GM23248 (cell line): ENCODE data around the gene PFDN1. TPM values are rescaled to one million over a fixed set of nuclear protein-coding genes. Genes with fewer than 3 reads are reported as not detected.

Source experiments
- DNase-seq: peaks from one replicate; pipeline ENCODE4 v3.0.0-alpha.2; 2015
- H2AFZ ChIP-seq: fragments of 200-600 bp; sonication (generic); 2 replicates; pipeline ENCODE4 v1.6.1; 2016; ENCODE audit warnings: antibody characterized with exemption
- H3F3A ChIP-seq: fragments of 200-600 bp; sonication (generic); 2 replicates; pipeline ENCODE4 v1.6.1; 2016; ENCODE audit warnings: mild to moderate bottlenecking, antibody characterized with exemption, mixed run types; ENCODE audit not compliant: insufficient read depth
- H3K27ac ChIP-seq: fragments of 200-600 bp; sonication (generic); 2 replicates; pipeline ENCODE4 v1.5.1; 2016; ENCODE audit warnings: mild to moderate bottlenecking
- H3K27me3 ChIP-seq: fragments of 200-600 bp; sonication (generic); replicated peaks from 2 replicates; pipeline ENCODE4 v1.6.1; 2016; ENCODE audit warnings: mild to moderate bottlenecking; ENCODE audit not compliant: insufficient read depth
- H3K36me3 ChIP-seq: fragments of 200-600 bp; sonication (generic); 2 replicates; pipeline ENCODE4 v1.6.1; 2016; ENCODE audit warnings: low read depth, mild to moderate bottlenecking
- H3K4me1 ChIP-seq: fragments of 200-600 bp; sonication (generic); 2 replicates; pipeline ENCODE4 v1.6.1; 2016; ENCODE audit warnings: mild to moderate bottlenecking; ENCODE audit not compliant: insufficient read depth
- H3K4me2 ChIP-seq: fragments of 200-600 bp; sonication (generic); one replicate; pipeline ENCODE4 v1.6.1; 2016; ENCODE audit warnings: mild to moderate bottlenecking; ENCODE audit not compliant: unreplicated experiment
- H3K4me3 ChIP-seq: fragments of 200-600 bp; sonication (generic); 2 replicates; pipeline ENCODE4 v1.5.1; 2016; ENCODE audit warnings: mild to moderate bottlenecking
- H3K79me2 ChIP-seq: fragments of 200-600 bp; sonication (generic); 2 replicates; pipeline ENCODE4 v1.6.1; 2016; ENCODE audit warnings: mild to moderate bottlenecking; ENCODE audit not compliant: insufficient read depth
- H3K9ac ChIP-seq: fragments of 200-600 bp; sonication (generic); 2 replicates; pipeline ENCODE4 v1.6.1; 2016; ENCODE audit warnings: mild to moderate bottlenecking
- H3K9me2 ChIP-seq: fragments of 200-600 bp; sonication (generic); 2 replicates; pipeline ENCODE4 v1.6.1; 2016; ENCODE audit warnings: mixed run types, mild to moderate bottlenecking, moderate library complexity; ENCODE audit not compliant: insufficient read depth
- H3K9me3 ChIP-seq: fragments of 200-600 bp; sonication (generic); one replicate; pipeline ENCODE4 v1.6.1; 2017; ENCODE audit warnings: low read depth
- H4K20me1 ChIP-seq: fragments of 200-600 bp; sonication (generic); 2 replicates; pipeline ENCODE4 v1.6.0; 2016; ENCODE audit not compliant: insufficient read depth
- EZH2 ChIP-seq: fragments of 200-600 bp; sonication (generic); IDR thresholded peaks from 2 replicates; pipeline ENCODE4 v1.6.1; 2018; ENCODE audit warnings: antibody characterized with exemption, mild to moderate bottlenecking; ENCODE audit not compliant: insufficient read depth, poor library complexity, severe bottlenecking
- EZH2phosphoT487 ChIP-seq: fragments of 200-600 bp; sonication (generic); IDR thresholded peaks from 2 replicates; pipeline ENCODE4 v1.6.1; 2018; ENCODE audit warnings: antibody characterized with exemption, moderate library complexity, mild to moderate bottlenecking, low read depth; ENCODE audit not compliant: insufficient read depth
- WGBS, 2 experiments: methylation state at CpG; one replicate each; pipeline ENCODE4 v1.1.6; 2015 to 2017; ENCODE audit warnings: low lambda C conversion rate in 2 of 2, low coverage in 1 of 2; ENCODE audit errors: missing lambda C conversion rate in 2 of 2; 5-methylcytosine and 5-hydroxymethylcytosine counted together
- in situ Hi-C: fragments of 300-500 bp; cut with MboI; formaldehyde crosslinking; loops from 2 replicates; pipeline ENCODE4 v1.15.0; 2020
- polyA plus RNA-seq: library from polyadenylated mRNA; unstranded; fragments of >200 nt; fragmentation: Nextera tagmentation; extraction: Ambion mirVana; gene quantifications from 2 replicates; pipeline ENCODE4 v1.2.1, GENCODE V29; 2016
- total RNA-seq: library from RNA; depleted of rRNA; stranded (reverse); fragments of >200 nt; shearing (Covaris generic); gene quantifications from 2 replicates; pipeline ENCODE4 v1.2.3, GENCODE V29; 2014

PFDN1 gene
- total and polyA plus RNA-seq, 2 experiments from 2014 or later = 95.8 to 99.9 TPM

DNA sequence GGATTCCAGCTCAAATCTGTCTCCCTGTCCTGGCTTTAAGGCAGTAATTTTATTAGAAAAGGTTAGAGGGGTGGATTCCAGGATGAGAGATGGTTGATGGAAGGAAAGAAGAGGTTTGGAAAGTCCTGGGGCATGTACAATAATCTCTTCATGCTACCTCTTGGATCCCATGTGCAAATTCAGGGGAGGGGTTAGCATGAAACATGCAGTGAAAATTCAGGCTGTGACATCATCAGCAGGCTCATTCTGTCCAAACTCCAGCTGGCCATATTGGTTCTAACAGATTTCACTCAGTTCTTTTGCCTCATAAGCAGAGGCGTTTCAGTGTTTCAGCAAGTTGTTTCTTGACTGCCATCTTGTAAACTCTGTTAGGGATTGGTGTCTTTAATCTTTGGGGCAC lies 72.5 kb downstream of the PFDN1 start:
- no peaks in the 10 kb centered on the region for H3F3A ChIP-seq
- H3K9me3 ChIP-seq = no peaks in the 10 kb centered on the region
- H3K27ac ChIP-seq = no peak overlapping the region
- H3K4me1 ChIP-seq = no peaks in the 10 kb centered on the region
- no peaks in the 10 kb centered on the region for H4K20me1 ChIP-seq
- H3K4me3 ChIP-seq = no peak overlapping the region
- TF ChIP-seq EZH2 (no peak), EZH2phosphoT487 (no peak)
- DNase-seq = no peak
- H3K9me2 ChIP-seq = no peaks in the 10 kb centered on the region
- H2AFZ ChIP-seq = no peak overlapping the region
- no peaks in the 10 kb centered on the region for H3K27me3 ChIP-seq
- no peaks in the 10 kb centered on the region for H3K36me3 ChIP-seq
- in situ Hi-C loops = no loop called here
- no peak overlapping the region for H3K4me2 ChIP-seq
- WGBS, 2 experiments = 92% methylated on average over 1 of the region's 1 CpG
- H3K9ac ChIP-seq = no peak overlapping the region
- H3K79me2 ChIP-seq = no peaks in the 10 kb centered on the region

DNA sequence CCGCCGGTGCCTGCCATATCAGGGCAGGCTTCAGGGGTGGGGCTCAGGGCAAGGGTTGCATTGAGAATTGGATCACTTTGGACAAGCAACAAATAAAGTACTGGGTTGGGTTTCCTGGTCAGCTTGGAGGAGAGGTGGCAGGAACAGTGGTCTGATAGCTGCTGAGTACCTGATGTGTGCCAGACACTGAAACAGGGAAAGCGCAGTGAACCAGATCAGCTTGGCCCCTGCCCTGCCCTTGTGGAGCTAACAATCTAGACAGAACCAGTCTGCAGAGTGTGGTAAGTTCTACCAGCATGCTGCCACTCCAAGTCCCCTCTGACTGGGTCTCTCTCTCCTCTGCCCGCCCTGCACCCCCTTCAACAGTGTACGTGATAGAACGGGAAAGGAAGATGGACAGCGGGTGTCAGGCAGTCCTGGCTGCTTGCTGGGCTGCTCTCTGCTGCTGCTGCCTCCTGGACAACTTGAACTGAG lies 74.5 kb downstream of the PFDN1 start:
- Histone ChIP-seq H3K4me1 (0 out of 2 replicates have a peak, but pooled peaks cover 5% of the 10 kb centered on the region), H3K4me2 (no peak overlapping the region), H3K4me3 (no peak overlapping the region), H2AFZ (no peak overlapping the region), H3K27ac (no peak overlapping the region), H3K9ac (no peak overlapping the region), H3K79me2 (no peaks in the 10 kb centered on the region; the same call in 1 of the 2 replicates), H3K27me3 (no peaks in the 10 kb centered on the region), H3K9me3 (no peaks in the 10 kb centered on the region), H3F3A (peaks cover 4% of the 10 kb centered on the region; the same call in 1 of the 2 replicates), H4K20me1 (no peaks in the 10 kb centered on the region), H3K9me2 (no peaks in the 10 kb centered on the region), H3K36me3 (no peaks in the 10 kb centered on the region)
- TF ChIP-seq EZH2phosphoT487 (no peak), EZH2 (no peak)
- in situ Hi-C loops = no loop called here
- WGBS, 2 experiments = 82 to 83% methylated on average over 7 of the region's 7 CpGs
- DNase-seq = no peak

DNA sequence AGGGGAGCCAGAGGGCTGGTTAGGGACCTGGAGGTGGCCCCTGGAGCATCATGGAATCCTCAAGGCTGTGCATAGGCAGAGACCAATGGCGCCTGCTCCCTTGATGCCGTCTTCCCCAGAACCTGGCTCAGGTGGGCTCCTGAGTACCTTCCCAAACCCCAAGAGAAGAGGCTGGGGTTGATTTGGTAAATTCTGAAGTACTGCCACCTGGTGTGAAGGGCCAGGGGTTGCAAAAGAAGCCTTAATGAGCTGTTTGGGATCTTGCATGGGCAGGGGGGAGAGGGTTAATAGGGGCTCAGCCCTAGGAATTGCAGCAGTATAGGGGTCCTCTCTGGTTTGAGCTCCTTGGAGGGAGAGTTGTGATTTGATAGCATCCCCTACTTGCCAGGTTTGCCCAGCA lies 75.9 kb downstream of the PFDN1 start:
- no peak overlapping the region for H3K4me2 ChIP-seq
- no peak overlapping the region for H3K4me3 ChIP-seq
- H3K9me3 ChIP-seq = no peaks in the 10 kb centered on the region
- no peaks in the 10 kb centered on the region for H4K20me1 ChIP-seq
- TF ChIP-seq EZH2 (no peak), EZH2phosphoT487 (no peak)
- H3K36me3 ChIP-seq = no peaks in the 10 kb centered on the region
- peaks cover 17% of the 10 kb centered on the region for H3K4me1 ChIP-seq
- peaks cover 18% of the 10 kb centered on the region for H3F3A ChIP-seq
- 88 to 94% methylated on average over 2 of the region's 2 CpGs for WGBS, 2 experiments
- no peaks in the 10 kb centered on the region; the same call in 1 of the 2 replicates for H3K79me2 ChIP-seq
- no peak for DNase-seq
- H3K27ac ChIP-seq = no peak overlapping the region
- no peaks in the 10 kb centered on the region for H3K9me2 ChIP-seq
- in situ Hi-C loops = no loop called here
- no peaks in the 10 kb centered on the region for H3K27me3 ChIP-seq
- no peak overlapping the region for H2AFZ ChIP-seq
- H3K9ac ChIP-seq = no peak overlapping the region

DNA sequence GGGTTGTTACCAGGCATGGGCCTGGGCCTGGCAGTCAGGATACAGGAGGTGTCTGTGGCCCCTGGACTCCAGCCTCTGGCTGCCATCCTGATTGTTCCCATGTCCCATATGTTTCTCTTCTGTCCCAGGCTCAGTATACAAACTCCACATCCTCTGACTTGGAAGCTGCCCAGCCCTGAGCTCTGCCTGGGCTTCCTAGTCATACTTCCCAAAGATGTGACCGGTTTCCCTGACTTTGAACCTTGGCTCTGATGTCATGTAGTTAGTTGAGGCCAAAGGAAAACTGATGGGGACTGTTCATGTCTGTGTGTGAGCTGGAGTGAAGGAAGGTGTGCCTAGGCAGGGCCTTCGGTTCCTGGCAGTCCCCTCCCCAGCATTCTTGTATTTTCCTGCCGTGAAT lies 77.5 kb downstream of the PFDN1 start:
- H3K79me2 ChIP-seq = no peaks in the 10 kb centered on the region; the same call in 1 of the 2 replicates
- 72 to 91% methylated on average over 3 of the region's 3 CpGs for WGBS, 2 experiments
- in situ Hi-C loops = no loop called here

DNA sequence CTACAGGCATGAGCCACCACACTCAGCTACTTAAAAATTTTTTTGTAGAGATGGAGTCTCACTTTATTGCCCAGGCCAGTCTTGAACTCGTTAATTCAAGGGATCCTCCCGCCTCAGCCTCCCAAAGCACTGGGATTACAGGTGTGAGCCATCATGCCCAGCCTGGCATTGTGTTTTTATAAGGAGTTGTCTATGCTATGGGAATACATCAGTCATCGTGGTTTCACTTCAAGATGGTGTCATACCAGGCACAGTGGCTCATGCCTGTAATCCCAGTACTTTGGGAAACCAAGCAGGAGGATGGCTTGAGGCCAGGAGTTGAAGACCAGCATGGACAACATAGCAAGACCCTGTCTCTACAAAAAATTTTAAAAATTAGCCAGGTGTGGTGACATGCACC lies 78.2 kb downstream of the PFDN1 start:
- WGBS, 2 experiments = 90 to 95% methylated on average over 3 of the region's 3 CpGs
- in situ Hi-C loops = no loop called here
- DNase-seq = peak; percentile 29

More for the DNA sequence above, 77.5 kb downstream of the PFDN1 start:
- H3K36me3 ChIP-seq = no peaks in the 10 kb centered on the region
- no peaks in the 10 kb centered on the region for H3K9me2 ChIP-seq
- H4K20me1 ChIP-seq = no peaks in the 10 kb centered on the region
- H2AFZ ChIP-seq = no peak overlapping the region
- no peak overlapping the region for H3K4me2 ChIP-seq
- no peak overlapping the region for H3K9ac ChIP-seq
- no peak overlapping the region for H3K27ac ChIP-seq
- peaks cover 34% of the 10 kb centered on the region for H3K4me1 ChIP-seq
- no peaks in the 10 kb centered on the region for H3K27me3 ChIP-seq
- no peak overlapping the region for H3K4me3 ChIP-seq
- H3K9me3 ChIP-seq = no peaks in the 10 kb centered on the region
- peaks cover 34% of the 10 kb centered on the region for H3F3A ChIP-seq
- no peak for TF ChIP-seq EZH2
- no peak for TF ChIP-seq EZH2phosphoT487
- DNase-seq = peak; percentile 19

More for the DNA sequence above, 78.2 kb downstream of the PFDN1 start:
- no peak overlapping the region for H3K4me2 ChIP-seq
- no peaks in the 10 kb centered on the region for H3K27me3 ChIP-seq
- peaks cover 41% of the 10 kb centered on the region for H3K4me1 ChIP-seq
- no peak overlapping the region for H3K9ac ChIP-seq
- no peaks in the 10 kb centered on the region for H3K36me3 ChIP-seq
- H3K27ac ChIP-seq = no peak overlapping the region
- TF ChIP-seq EZH2phosphoT487 (no peak), EZH2 (no peak)
- H3K9me3 ChIP-seq = no peaks in the 10 kb centered on the region
- H3K4me3 ChIP-seq = no peak overlapping the region
- H3K79me2 ChIP-seq = no peaks in the 10 kb centered on the region; the same call in 1 of the 2 replicates
- H3K9me2 ChIP-seq = no peaks in the 10 kb centered on the region
- H2AFZ ChIP-seq = no peak overlapping the region
- no peaks in the 10 kb centered on the region for H4K20me1 ChIP-seq
- peaks cover 42% of the 10 kb centered on the region for H3F3A ChIP-seq
